ENCODE measurements around the gene EIF5AL1. TPM values are rescaled to one million over a fixed set of nuclear protein-coding genes. Genes with fewer than 3 reads are reported as not detected.

EIF5AL1 gene
- total RNA-seq, 1 donor from 2014 or later, result 0.38 TPM

- TF ChIP-seq, protein P1, sequence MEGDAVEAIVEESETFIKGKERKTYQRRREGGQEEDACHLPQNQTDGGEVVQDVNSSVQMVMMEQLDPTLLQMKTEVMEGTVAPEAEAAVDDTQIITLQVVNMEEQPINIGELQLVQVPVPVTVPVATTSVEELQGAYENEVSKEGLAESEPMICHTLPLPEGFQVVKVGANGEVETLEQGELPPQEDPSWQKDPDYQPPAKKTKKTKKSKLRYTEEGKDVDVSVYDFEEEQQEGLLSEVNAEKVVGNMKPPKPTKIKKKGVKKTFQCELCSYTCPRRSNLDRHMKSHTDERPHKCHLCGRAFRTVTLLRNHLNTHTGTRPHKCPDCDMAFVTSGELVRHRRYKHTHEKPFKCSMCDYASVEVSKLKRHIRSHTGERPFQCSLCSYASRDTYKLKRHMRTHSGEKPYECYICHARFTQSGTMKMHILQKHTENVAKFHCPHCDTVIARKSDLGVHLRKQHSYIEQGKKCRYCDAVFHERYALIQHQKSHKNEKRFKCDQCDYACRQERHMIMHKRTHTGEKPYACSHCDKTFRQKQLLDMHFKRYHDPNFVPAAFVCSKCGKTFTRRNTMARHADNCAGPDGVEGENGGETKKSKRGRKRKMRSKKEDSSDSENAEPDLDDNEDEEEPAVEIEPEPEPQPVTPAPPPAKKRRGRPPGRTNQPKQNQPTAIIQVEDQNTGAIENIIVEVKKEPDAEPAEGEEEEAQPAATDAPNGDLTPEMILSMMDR (IDR thresholded peaks at IDR 0.05; ENCODE audit: insufficient read depth, low read length, poor library complexity, severe bottlenecking), result no peak
- no peak for DNase-seq (ENCODE audit: low read depth)
- no peaks in the 10 kb centered on the region for H3K36me3 ChIP-seq (ENCODE audit: control insufficient read depth, insufficient read depth, low read length)
- no peak overlapping the region for H3K4me3 ChIP-seq (ENCODE audit: low read depth, low read length)
- peaks cover 16% of the 10 kb centered on the region for H3K27me3 ChIP-seq (ENCODE audit: control insufficient read depth, insufficient read depth, low read length)
These were observed 19.5 kb upstream of the EIF5AL1 start for GRCh38 chr10:79492839-79493238.

- Histone ChIP-seq H3K36me3 (ENCODE audit: control insufficient read depth, insufficient read depth, low read length) (no peaks in the 10 kb centered on the region), H3K4me3 (ENCODE audit: low read depth, low read length) (no peak overlapping the region), H3K27me3 (ENCODE audit: control insufficient read depth, insufficient read depth, low read length) (peaks cover 16% of the 10 kb centered on the region)
- TF ChIP-seq, protein P1 (IDR thresholded peaks at IDR 0.05; ENCODE audit: insufficient read depth, low read length, poor library complexity, severe bottlenecking), result no peak
- DNase-seq (ENCODE audit: low read depth), result no peak
These were observed 18.5 kb upstream of the EIF5AL1 start for GRCh38 chr10:79493806-79494205.

DNA sequence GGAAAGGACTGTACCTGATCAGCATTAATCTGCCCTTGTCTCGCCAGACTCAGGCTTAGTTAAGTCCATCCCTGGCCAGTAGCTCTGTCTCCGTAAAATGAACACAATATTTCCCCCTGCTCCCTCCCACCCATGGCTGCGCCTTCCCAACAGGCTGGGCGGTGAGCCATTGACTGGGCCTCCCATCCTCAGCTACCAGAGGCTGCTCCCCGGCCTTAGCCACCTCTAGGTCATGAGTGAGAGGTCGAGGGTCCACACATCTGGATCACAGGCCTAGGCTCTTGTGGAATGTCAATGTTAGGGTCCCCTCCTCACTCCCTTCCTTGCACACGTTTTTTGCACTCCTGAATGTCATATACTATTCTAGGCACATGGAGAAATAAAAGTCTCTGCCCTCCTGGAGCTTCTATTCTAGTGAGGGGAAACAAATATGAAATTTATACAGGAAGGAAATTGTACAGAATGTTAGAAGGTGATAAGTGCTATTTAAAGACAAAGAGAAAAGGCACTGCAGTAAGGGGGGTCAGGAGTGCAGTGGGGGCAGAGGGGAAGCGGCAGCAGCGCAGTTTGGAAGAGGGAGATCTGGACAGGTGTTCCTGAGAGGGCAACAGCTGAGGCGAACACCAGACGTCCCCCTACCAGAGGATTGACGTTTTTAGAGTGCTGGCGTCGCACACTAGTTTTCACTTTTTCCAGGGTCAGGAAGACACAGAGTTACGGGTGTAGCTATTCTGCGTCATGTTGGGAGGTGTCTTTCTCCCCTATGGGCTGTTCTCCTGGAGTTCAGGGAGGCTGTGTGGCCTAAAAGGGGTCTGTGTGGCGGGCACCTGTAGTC is 17.2 kb upstream of the EIF5AL1 start:
- TF ChIP-seq, protein P1 (IDR thresholded peaks at IDR 0.05; ENCODE audit: insufficient read depth, low read length, poor library complexity, severe bottlenecking), result no peak
- H3K36me3 ChIP-seq (ENCODE audit: control insufficient read depth, insufficient read depth, low read length), result no peaks in the 10 kb centered on the region
- peaks cover 19% of the 10 kb centered on the region for H3K27me3 ChIP-seq (ENCODE audit: control insufficient read depth, insufficient read depth, low read length)
- DNase-seq (ENCODE audit: low read depth), result no peak
- H3K4me3 ChIP-seq (ENCODE audit: low read depth, low read length), result no peak overlapping the region

DNA sequence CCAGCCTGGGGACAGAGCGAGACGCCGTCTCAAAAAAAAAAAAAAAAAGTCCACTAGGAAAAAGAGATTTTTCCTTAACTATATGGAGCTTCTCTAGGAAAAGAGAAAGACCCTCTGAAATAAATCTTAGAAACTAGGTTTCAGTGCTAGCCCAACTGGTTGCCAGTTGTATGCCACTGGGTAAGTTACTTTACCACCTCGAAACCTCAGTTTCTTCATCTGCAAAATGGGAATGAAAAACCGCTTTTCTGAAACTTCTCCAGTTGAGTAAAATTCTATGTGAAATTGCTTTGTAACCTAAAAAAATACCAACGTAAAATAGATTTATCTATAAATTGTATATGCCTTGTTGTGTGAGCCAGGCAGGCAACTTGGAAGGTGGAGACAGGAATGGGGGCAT is 16.5 kb upstream of the EIF5AL1 start:
- H3K27me3 ChIP-seq (ENCODE audit: control insufficient read depth, insufficient read depth, low read length), result peaks cover 19% of the 10 kb centered on the region
- TF ChIP-seq, protein P1 (IDR thresholded peaks at IDR 0.05; ENCODE audit: insufficient read depth, low read length, poor library complexity, severe bottlenecking), result no peak
- H3K4me3 ChIP-seq (ENCODE audit: low read depth, low read length), result no peak overlapping the region
- no peaks in the 10 kb centered on the region for H3K36me3 ChIP-seq (ENCODE audit: control insufficient read depth, insufficient read depth, low read length)
- no peak for DNase-seq (ENCODE audit: low read depth)

- no peak overlapping the region for H3K4me3 ChIP-seq (ENCODE audit: low read depth, low read length)
These were observed 15.4 kb upstream of the EIF5AL1 start for GRCh38 chr10:79496896-79497295.

More at GRCh38 chr10:79496896-79497295, 15.4 kb upstream of the EIF5AL1 start:
- DNase-seq (ENCODE audit: low read depth), result no peak
- Histone ChIP-seq H3K36me3 (ENCODE audit: control insufficient read depth, insufficient read depth, low read length) (no peaks in the 10 kb centered on the region), H3K27me3 (ENCODE audit: control insufficient read depth, insufficient read depth, low read length) (peaks cover 19% of the 10 kb centered on the region)
- TF ChIP-seq, protein P1 (IDR thresholded peaks at IDR 0.05; ENCODE audit: insufficient read depth, low read length, poor library complexity, severe bottlenecking), result no peak

Data from kidney epithelial cell (primary cell).